HUES48 (cell line): ENCODE results near the gene AK9.
A peak's percentile ranks its signal among the peaks of the same experiment; 100 is the strongest.
"Not testable (repeated sequence)": the region's sequence is repeated elsewhere in the genome, so short reads cannot be mapped to it uniquely, and the experiment has no call there.

Source experiments
- H3K27ac ChIP-seq: one replicate; pipeline ENCODE4 v1.7.0; 2013; ENCODE audit warnings: low read depth, low read length, inconsistent platforms
- H3K27me3 ChIP-seq: 2 replicates; pipeline ENCODE4 v1.6.1; 2013; ENCODE audit warnings: mild to moderate bottlenecking, low read length; ENCODE audit not compliant: control insufficient read depth, insufficient read depth
- H3K36me3 ChIP-seq: 2 replicates; pipeline ENCODE4 v1.6.1; 2013; ENCODE audit warnings: low read length; ENCODE audit not compliant: control insufficient read depth, insufficient read depth
- H3K4me1 ChIP-seq: 2 replicates; pipeline ENCODE4 v1.6.1; 2013; ENCODE audit warnings: mild to moderate bottlenecking, low read length; ENCODE audit not compliant: control insufficient read depth, insufficient read depth
- H3K4me3 ChIP-seq: 2 replicates; pipeline ENCODE4 v1.5.1; 2013; ENCODE audit warnings: mild to moderate bottlenecking, low read depth, low read length
- H3K9ac ChIP-seq: 2 replicates; pipeline ENCODE4 v1.6.1; 2013; ENCODE audit warnings: mild to moderate bottlenecking, low read depth, low read length, moderate library complexity
- H3K9me3 ChIP-seq: 2 replicates; pipeline ENCODE4 v1.6.1; 2013; ENCODE audit warnings: low read length; ENCODE audit not compliant: control insufficient read depth, insufficient read depth

AK9 gene

DNA sequence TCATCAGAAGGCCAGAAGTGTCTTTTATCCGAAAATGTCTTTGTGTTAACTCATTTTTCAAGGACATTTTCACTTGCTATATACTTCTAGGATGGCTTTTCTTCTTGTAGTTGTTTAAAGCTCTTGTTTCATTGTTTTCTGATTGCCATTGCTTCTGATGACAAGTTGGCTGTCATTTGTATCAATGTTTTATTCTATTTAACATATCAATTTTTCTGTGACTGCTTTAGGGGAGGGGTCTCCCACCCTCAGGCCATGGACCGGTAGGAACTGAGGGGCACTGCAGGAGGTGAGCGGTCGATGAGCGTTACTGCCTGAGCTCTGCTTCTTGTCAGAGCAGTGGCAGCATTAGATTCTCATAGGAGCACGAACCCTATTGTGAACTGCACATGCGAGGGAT, 65.8 kb downstream of the AK9 start:
- Histone ChIP-seq H3K27ac (no peak overlapping the region), H3K27me3 (no peaks in the 10 kb centered on the region), H3K4me1 (no peaks in the 10 kb centered on the region), H3K9me3 (no peaks in the 10 kb centered on the region), H3K36me3 (no peaks in the 10 kb centered on the region), H3K4me3 (no peak overlapping the region), H3K9ac (no peak overlapping the region)

- H3K27me3 ChIP-seq, result no peaks in the 10 kb centered on the region
- H3K36me3 ChIP-seq, result no peaks in the 10 kb centered on the region
- H3K27ac ChIP-seq, result no peak overlapping the region
- no peak overlapping the region for H3K4me3 ChIP-seq
- no peaks in the 10 kb centered on the region for H3K9me3 ChIP-seq
- no peaks in the 10 kb centered on the region for H3K4me1 ChIP-seq
- H3K9ac ChIP-seq, result no peak overlapping the region
Measured at GRCh38 chr6:109623288-109623687, 67.7 kb downstream of the AK9 start.

- H3K9me3 ChIP-seq, result no peaks in the 10 kb centered on the region
- H3K36me3 ChIP-seq, result no peaks in the 10 kb centered on the region
- no peak overlapping the region for H3K4me3 ChIP-seq
- no peaks in the 10 kb centered on the region for H3K27me3 ChIP-seq
- no peaks in the 10 kb centered on the region for H3K4me1 ChIP-seq
- no peak overlapping the region for H3K9ac ChIP-seq
- H3K27ac ChIP-seq, result no peak overlapping the region
Measured at GRCh38 chr6:109612268-109612667, 78.7 kb downstream of the AK9 start.

DNA sequence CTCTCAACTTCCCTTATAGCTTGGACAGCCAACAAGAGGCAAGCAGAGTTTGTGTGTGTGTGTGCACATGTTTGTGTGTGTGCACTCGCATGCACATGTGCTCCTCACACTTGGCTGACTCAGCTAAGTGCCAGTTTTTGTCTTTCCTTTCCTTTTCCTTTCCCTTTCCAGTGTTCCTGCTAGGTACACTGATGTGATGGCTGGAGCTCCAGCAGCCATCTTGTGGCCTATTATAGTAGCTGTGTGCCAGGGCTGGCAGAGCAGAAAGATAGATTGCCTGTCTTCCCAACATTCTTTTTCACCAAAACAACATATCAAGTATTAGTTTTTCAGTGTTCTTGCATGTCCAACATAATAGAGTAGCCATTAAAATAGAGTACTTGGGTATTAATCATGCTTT, 79.5 kb downstream of the AK9 start:
- Histone ChIP-seq H3K9ac (no peak overlapping the region), H3K27ac (no peak overlapping the region), H3K4me1 (no peaks in the 10 kb centered on the region), H3K4me3 (no peak overlapping the region), H3K27me3 (no peaks in the 10 kb centered on the region), H3K9me3 (no peaks in the 10 kb centered on the region), H3K36me3 (no peaks in the 10 kb centered on the region)

GRCh38 chr6:109610590-109610989, 80.4 kb downstream of the AK9 start:
- Histone ChIP-seq H3K36me3 (no peaks in the 10 kb centered on the region), H3K9ac (no peak overlapping the region), H3K4me3 (no peak overlapping the region), H3K27ac (no peak overlapping the region), H3K4me1 (no peaks in the 10 kb centered on the region), H3K9me3 (no peaks in the 10 kb centered on the region), H3K27me3 (no peaks in the 10 kb centered on the region)

DNA sequence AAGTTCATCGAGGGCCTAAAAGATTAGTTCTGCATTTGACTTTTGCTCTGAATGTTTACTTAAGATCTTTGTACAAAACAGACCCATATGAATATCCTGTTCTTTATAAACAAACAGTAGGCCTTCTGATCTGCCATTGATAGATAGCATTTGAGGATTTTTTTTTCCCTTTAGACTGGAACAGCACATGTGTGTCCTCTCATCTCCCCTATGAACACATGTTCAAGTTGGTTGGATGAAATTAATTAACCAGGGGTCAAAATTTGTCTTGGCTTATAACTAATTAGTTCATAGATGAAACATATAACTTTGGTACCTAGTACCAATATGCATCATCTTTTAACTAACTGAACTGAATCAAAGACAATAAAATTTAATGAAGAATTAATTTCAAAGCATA, 81.3 kb downstream of the AK9 start:
- Histone ChIP-seq H3K9me3 (no peaks in the 10 kb centered on the region), H3K27ac (no peak overlapping the region), H3K27me3 (no peaks in the 10 kb centered on the region), H3K36me3 (no peaks in the 10 kb centered on the region), H3K4me1 (no peaks in the 10 kb centered on the region), H3K4me3 (no peak overlapping the region), H3K9ac (no peak overlapping the region)

GRCh38 chr6:109606359-109606758, 84.6 kb downstream of the AK9 start:
- H3K9ac ChIP-seq, result no peak overlapping the region
- H3K4me3 ChIP-seq, result no peak overlapping the region
- H3K9me3 ChIP-seq, result peaks cover 7% of the 10 kb centered on the region
- no peaks in the 10 kb centered on the region for H3K4me1 ChIP-seq
- no peak overlapping the region for H3K27ac ChIP-seq
- H3K36me3 ChIP-seq, result no peaks in the 10 kb centered on the region
- H3K27me3 ChIP-seq, result no peaks in the 10 kb centered on the region

DNA sequence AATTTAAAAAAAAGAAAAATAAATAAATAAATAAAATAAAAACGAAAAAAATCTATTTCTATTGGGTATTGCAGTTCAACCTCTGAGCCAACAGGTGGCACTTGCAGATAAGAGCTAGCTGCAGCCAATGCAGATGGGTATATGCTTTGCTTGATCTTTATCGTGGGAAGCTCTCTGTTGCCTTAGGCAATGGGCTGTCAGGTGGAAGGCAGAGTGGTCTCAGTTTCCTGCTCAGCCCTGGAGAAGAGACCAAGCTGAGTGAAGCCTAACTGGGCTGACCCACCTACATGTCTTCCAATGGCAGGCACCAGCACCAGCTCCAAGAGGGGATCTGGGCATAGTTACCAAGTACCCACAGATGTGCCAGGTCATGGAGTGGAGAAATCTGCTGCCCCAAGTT, 95.0 kb downstream of the AK9 start:
- H3K4me3 ChIP-seq, result no peak overlapping the region
- H3K9ac ChIP-seq, result no peak overlapping the region
- H3K9me3 ChIP-seq, result no peaks in the 10 kb centered on the region
- H3K36me3 ChIP-seq, result no peaks in the 10 kb centered on the region
- no peaks in the 10 kb centered on the region for H3K4me1 ChIP-seq
- H3K27ac ChIP-seq, result no peak overlapping the region
- no peaks in the 10 kb centered on the region for H3K27me3 ChIP-seq

DNA sequence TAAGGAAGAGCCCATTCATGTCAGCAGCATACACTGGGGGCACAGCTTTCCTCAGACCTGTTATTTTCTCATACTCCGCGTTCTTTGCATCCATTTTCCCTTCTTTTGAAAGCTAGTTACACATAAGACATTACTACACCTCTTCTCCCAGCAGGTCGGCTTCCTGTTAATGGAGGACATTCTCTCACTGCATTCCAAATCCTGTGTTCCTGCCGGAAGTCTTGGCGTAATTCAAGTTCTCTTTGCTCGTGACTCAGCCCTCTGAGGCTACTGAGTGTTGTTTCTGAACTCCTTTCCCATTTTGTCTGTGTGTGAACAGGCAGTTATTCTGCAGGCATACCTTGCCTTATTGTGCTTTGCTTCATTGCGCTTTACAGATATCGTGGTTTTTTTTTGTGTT, 110.5 kb downstream of the AK9 start:
- H3K4me3 ChIP-seq, result no peak overlapping the region; the same call in 1 of the 2 replicates
- peaks cover 13% of the 10 kb centered on the region for H3K4me1 ChIP-seq
- H3K36me3 ChIP-seq, result no peaks in the 10 kb centered on the region
- H3K9ac ChIP-seq, result no peak overlapping the region
- H3K27me3 ChIP-seq, result no peaks in the 10 kb centered on the region
- peak overlapping the region; percentile 36 for H3K27ac ChIP-seq
- H3K9me3 ChIP-seq, result no peaks in the 10 kb centered on the region

GRCh38 chr6:109579361-109579760, 111.6 kb downstream of the AK9 start:
- H3K4me3 ChIP-seq, result no peak overlapping the region
- no peaks in the 10 kb centered on the region for H3K9me3 ChIP-seq
- H3K9ac ChIP-seq, result no peak overlapping the region
- no peaks in the 10 kb centered on the region for H3K36me3 ChIP-seq
- H3K27ac ChIP-seq, result no peak overlapping the region
- no peaks in the 10 kb centered on the region for H3K27me3 ChIP-seq
- peaks cover 13% of the 10 kb centered on the region for H3K4me1 ChIP-seq

DNA sequence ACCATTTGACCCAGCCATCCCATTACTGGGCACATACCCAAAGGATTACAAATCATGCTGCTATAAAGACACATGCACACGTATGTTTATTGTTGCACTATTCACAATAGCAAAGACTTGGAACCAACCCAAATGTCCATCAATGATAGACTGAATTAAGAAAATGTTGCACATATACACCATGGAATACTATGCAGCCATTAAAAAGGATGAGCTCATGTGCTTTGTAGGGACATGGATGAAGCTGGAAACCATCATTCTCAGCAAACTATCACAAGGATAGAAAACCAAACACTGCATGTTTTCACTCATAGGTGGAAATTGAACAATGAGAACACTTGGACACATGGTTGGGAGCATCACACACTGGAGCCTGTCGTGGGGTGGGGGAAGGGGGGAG, 121.1 kb downstream of the AK9 start:
- not testable (repeated sequence) for H3K36me3 ChIP-seq, H3K4me3 ChIP-seq, H3K4me1 ChIP-seq, H3K9ac ChIP-seq, H3K9me3 ChIP-seq, H3K27me3 ChIP-seq, H3K27ac ChIP-seq

DNA sequence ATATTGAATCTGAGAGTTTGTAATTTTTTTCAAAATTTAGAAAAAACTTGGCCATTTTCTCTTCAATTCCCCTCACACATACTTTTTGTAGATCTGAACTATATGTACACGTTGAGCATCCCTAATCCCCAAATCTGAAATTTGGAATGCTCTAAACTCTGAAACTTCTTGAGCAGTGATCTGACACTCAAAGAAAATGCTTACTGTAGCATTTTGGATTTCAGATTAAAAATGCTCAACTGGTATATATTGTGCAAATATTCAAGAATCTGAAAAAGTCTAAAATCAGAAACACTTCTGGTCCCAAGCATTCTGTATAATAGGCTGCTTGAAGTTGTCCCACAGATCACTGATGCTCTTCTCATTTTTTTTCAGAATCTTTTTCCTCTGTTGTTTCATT, 129.2 kb downstream of the AK9 start:
- Histone ChIP-seq H3K36me3 (no peaks in the 10 kb centered on the region), H3K27me3 (no peaks in the 10 kb centered on the region), H3K9me3 (peaks cover 8% of the 10 kb centered on the region; the same call in 1 of the 2 replicates), H3K4me3 (no peak overlapping the region), H3K4me1 (no peaks in the 10 kb centered on the region), H3K9ac (no peak overlapping the region), H3K27ac (no peak overlapping the region)
